ES-I3 (cell line): ENCODE data around the gene UNC5CL.

Source experiments
- H3K36me3 ChIP-seq: 2 replicates; pipeline ENCODE4 v1.6.1; 2013; ENCODE audit warnings: mild to moderate bottlenecking, low read length, control low read depth, moderate library complexity; ENCODE audit not compliant: insufficient read depth
- H3K4me1 ChIP-seq: 2 replicates; pipeline ENCODE4 v1.6.1; 2013; ENCODE audit warnings: mild to moderate bottlenecking, control low read depth, low read length; ENCODE audit not compliant: insufficient read depth
- H3K9ac ChIP-seq: 2 replicates; pipeline ENCODE4 v1.6.1; 2013; ENCODE audit warnings: low read depth, mild to moderate bottlenecking, low read length, moderate library complexity
- H3K9me3 ChIP-seq: 2 replicates; pipeline ENCODE4 v1.6.1; 2013; ENCODE audit warnings: mild to moderate bottlenecking, low read length, moderate library complexity; ENCODE audit not compliant: control insufficient read depth, insufficient read depth

Gene UNC5CL, protein sequence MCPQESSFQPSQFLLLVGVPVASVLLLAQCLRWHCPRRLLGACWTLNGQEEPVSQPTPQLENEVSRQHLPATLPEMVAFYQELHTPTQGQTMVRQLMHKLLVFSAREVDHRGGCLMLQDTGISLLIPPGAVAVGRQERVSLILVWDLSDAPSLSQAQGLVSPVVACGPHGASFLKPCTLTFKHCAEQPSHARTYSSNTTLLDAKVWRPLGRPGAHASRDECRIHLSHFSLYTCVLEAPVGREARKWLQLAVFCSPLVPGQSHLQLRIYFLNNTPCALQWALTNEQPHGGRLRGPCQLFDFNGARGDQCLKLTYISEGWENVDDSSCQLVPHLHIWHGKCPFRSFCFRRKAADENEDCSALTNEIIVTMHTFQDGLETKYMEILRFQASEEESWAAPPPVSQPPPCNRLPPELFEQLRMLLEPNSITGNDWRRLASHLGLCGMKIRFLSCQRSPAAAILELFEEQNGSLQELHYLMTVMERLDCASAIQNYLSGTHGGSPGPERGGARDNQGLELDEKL

GRCh38 chr6:41039060-41039998 lies at the start of gene UNC5CL:
Gene UNC5CL, minus strand, starts transcription at chr6:41039221. Its CDS starts 4,147 bp downstream, at chr6:41035074.
- H3K4me1 ChIP-seq: peaks cover 23% of the 10 kb centered on the region; the same call in 1 of the 2 replicates
- H3K36me3 ChIP-seq: no peaks in the 10 kb centered on the region; the same call in 1 of the 2 replicates
- H3K9me3 ChIP-seq: no peaks in the 10 kb centered on the region
- no peak within 1 kb of the TSS for H3K9ac ChIP-seq

GRCh38 chr6:41088451-41088850 lies 49.4 kb upstream of the UNC5CL start:
- H3K9me3 ChIP-seq: no peaks in the 10 kb centered on the region
- peaks cover 28% of the 10 kb centered on the region for H3K36me3 ChIP-seq
- no peaks in the 10 kb centered on the region for H3K4me1 ChIP-seq
- no peak overlapping the region for H3K9ac ChIP-seq

DNA sequence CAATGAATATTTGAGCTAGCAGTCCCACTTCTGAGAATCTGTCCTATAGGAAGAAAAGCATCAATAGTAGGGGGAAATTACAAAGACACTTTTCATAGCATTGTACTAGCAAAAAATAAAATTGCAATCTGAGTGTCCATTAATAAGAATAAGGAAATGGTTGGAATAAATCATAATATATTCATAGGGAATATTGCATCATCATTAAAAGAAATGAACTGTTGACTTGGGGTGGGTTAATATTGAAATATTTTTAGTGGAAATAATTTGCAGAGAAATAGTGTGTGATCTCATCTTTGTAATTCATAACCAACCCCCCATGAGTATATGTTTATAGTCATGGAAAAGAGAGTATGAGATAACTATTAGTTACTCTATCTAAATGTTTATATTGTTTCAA lies 46.2 kb upstream of the UNC5CL start:
- peaks cover 14% of the 10 kb centered on the region for H3K36me3 ChIP-seq
- no peaks in the 10 kb centered on the region for H3K4me1 ChIP-seq
- H3K9ac ChIP-seq: no peak overlapping the region
- H3K9me3 ChIP-seq: no peaks in the 10 kb centered on the region

DNA sequence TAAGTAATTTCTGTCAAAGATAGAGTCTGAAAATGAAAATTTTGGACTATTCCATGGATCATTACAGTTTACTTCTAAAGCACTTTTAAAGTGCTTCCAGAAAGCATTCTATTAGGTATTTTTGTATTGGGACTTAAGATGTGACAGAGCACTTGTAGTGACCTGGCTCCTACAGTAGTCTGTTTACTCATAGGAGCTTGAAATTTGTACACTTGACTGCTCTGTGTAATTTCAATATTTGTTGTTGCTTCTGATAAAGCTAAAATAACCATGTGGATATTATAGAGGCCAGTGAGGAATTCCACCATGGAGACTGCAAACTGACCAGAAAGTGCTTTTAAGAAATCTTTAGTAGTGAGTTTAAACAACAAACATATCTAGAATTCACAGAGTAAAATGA lies 44.1 kb upstream of the UNC5CL start:
- H3K4me1 ChIP-seq: no peaks in the 10 kb centered on the region
- peaks cover 5% of the 10 kb centered on the region for H3K36me3 ChIP-seq
- no peaks in the 10 kb centered on the region for H3K9me3 ChIP-seq
- no peak overlapping the region for H3K9ac ChIP-seq

DNA sequence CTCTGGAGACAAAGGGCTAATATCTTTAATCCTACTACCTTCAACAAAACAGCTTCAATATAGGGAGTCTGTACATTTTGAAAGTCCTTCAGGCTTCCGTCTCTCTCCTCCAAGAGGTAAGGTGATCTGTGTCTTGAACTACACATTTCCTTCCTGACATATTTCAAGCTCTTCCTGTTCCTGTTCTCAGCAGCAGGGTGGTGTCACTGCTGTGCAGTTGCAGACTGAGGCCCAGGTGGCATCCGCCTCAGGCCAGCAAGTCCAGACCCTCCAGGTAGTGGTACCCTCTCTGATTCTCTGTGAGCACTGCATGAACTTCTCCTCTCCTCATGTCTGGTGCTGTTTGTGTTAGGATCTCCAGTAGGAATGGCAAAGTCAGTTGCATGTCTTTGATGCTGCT lies 41.6 kb upstream of the UNC5CL start:
- Histone ChIP-seq H3K9me3 (no peaks in the 10 kb centered on the region), H3K36me3 (peaks cover 5% of the 10 kb centered on the region), H3K9ac (no peak overlapping the region), H3K4me1 (no peaks in the 10 kb centered on the region)

DNA sequence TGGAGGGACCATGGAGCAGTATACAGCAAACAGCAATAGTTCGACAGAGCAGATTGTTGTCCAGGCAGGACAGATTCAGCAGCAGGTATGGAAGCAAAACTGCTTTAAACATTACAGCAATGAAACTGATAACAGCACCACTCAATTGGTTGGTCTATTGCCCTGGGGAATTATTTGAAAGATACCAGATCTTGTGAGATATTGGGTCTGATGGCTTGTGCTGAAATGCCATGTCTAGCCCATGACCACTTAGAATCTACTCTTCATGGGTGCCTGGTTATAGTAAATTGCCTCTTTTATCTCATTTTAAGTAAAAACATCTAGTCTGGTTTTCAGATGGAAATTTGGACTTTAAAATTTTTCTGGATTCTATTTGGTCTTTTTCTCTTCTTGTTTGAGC lies 40.1 kb upstream of the UNC5CL start:
- no peaks in the 10 kb centered on the region for H3K9me3 ChIP-seq
- H3K9ac ChIP-seq: no peak overlapping the region
- peaks cover 5% of the 10 kb centered on the region for H3K36me3 ChIP-seq
- peaks cover 7% of the 10 kb centered on the region; the same call in 1 of the 2 replicates for H3K4me1 ChIP-seq

GRCh38 chr6:41078101-41078500 lies 39.1 kb upstream of the UNC5CL start:
- H3K9me3 ChIP-seq: no peaks in the 10 kb centered on the region
- peaks cover 7% of the 10 kb centered on the region; the same call in 1 of the 2 replicates for H3K4me1 ChIP-seq
- no peak overlapping the region for H3K9ac ChIP-seq

GRCh38 chr6:41077536-41077935 lies 38.5 kb upstream of the UNC5CL start:
- H3K9me3 ChIP-seq: no peaks in the 10 kb centered on the region
- H3K4me1 ChIP-seq: peaks cover 7% of the 10 kb centered on the region; the same call in 1 of the 2 replicates
- peaks cover 5% of the 10 kb centered on the region for H3K36me3 ChIP-seq
- H3K9ac ChIP-seq: no peak overlapping the region

More at GRCh38 chr6:41078101-41078500, 39.1 kb upstream of the UNC5CL start:
- H3K36me3 ChIP-seq: peaks cover 5% of the 10 kb centered on the region

DNA sequence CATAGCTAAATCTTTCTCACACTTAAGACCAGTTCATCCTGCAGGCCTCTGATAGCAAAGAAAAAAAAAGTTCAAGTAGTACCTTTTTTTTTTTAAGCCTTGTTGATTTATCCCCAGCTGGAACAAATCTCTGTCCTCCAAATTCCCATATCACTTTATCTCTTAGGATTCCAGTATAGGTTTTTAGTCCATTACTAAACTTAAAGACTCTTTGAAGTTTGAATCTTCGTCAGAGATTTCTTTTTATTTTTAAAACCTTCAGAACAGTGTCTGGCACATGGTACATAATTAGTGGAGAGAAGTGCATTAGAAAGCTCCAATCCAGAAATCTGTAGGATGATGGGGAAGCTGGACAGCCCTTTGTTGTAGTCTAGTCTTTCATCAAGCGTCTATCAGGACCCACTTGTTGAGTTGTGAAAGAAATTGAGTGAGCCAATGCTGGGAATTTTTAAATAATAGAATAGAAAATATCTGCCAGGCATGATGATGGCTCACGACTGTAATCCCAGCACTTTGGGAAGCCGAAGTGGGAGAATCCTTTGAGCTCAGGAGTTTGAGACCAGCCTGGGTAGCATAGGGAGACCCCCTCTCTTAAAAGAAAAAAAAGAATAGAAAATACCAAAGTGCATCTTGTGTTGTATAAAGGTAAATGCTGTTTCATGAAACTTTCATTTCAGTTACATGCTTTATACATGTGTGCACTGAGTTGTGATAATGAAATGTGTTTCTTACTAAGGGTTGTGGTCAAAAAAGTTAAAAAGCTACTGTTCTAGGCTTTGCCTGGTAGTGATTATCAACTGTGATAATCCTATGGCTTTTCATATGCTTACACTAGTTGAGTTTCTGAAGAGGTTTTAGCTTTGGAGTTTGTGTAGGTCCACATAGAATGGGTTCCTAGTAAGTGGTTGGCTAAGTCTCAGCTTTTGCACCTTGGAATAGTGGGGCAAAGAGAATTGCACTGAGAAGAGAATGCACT lies 36.9 kb upstream of the UNC5CL start:
- Histone ChIP-seq H3K9me3 (no peaks in the 10 kb centered on the region), H3K9ac (no peak overlapping the region), H3K4me1 (peaks cover 7% of the 10 kb centered on the region; the same call in 1 of the 2 replicates), H3K36me3 (peaks cover 5% of the 10 kb centered on the region)

DNA sequence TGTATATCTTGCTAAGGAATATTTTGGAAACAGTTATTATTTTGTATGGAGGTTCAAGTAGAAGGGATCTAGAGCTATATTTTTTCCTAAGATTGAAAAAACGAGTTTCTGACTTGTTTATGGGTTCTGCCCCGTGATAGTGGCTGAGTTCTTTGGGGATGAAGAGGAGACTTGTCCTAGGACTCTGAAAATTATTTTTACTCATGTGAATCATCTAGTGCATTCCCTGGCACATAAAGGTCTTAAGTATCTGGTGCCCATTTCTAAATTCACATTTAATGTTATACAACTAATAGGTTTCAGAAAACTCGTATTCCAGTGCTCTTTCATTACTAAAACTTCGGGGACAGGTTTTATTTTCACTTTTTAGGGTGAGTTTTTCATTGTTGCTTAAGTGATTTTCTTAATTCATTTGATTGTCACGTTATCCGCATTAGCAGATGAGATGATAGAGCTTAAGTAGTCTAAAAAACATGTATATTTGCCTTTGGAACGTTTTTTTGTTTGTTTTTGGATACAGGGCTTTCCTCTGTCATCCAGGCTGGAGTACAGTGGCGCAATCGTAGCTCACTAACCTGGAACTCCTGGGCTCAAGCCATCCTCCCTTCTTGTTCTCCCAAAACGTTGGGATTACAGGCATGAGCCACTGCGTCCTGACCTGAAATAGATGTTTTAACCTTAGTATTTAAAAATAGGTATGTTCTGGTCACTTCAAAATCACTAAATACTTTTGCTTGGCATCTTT lies 35.8 kb upstream of the UNC5CL start:
- Histone ChIP-seq H3K9me3 (no peaks in the 10 kb centered on the region), H3K4me1 (peaks cover 7% of the 10 kb centered on the region; the same call in 1 of the 2 replicates), H3K9ac (peak overlapping the region; percentile 74; the same call in 1 of the 2 replicates), H3K36me3 (no peaks in the 10 kb centered on the region)

DNA sequence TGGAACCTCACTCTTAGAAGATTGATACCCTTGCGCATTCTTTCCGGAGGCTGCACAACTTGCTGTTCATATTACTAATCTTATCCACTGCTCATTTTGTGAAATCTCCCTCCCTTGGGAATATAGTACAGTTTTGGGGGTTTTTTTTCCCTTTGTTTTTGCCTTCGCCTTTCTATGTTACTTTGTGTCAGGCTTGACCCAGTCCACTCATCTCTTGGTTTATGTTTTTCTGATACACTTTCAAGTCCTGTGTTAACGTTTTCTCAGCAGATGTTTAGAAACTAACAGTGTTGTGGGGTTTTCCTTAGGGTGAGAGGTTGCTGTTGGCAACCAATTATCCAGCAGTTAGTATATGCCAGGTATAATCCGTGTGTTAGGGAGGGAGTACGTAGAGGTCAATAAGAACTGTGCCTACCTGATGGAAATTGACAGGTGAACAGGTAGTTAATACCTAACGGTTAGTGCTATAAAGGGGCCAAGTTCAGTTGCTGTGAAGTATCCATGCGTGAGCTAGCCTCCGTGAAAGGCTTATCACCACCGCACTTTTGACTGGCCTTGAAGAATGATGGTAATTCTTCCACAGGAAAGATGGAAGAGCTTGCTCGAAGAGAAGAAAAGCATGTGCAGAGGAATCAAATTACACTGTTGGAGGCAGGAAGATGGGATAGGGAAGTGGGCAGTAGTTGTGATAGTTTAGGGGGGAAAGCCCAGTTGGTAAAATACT lies 35.1 kb upstream of the UNC5CL start:
- H3K4me1 ChIP-seq: peaks cover 7% of the 10 kb centered on the region; the same call in 1 of the 2 replicates
- H3K9me3 ChIP-seq: no peaks in the 10 kb centered on the region
- no peaks in the 10 kb centered on the region for H3K36me3 ChIP-seq
- peak overlapping the region; percentile 74 for H3K9ac ChIP-seq

- Histone ChIP-seq H3K9ac (peak overlapping the region; percentile 74), H3K36me3 (no peaks in the 10 kb centered on the region), H3K4me1 (peaks cover 7% of the 10 kb centered on the region), H3K9me3 (no peaks in the 10 kb centered on the region)
These were observed 34.4 kb upstream of the UNC5CL start for GRCh38 chr6:41073203-41073967.
